HepG2 (cell line): ENCODE measurements around the gene ZNF621. TPM values are rescaled to one million over a fixed set of nuclear protein-coding genes. Genes with fewer than 3 reads are reported as not detected.

Source experiments
- AGO1 ChIP-seq: fragments of 200-400 bp; formaldehyde crosslinking; IDR thresholded peaks from 2 replicates; pipeline ENCODE4 v1.6.1; 2017; ENCODE audit warnings: mild to moderate bottlenecking, low read depth, low read length, moderate library complexity; ENCODE audit not compliant: poor library complexity, severe bottlenecking
- ATF7-NPFF ChIP-seq: sonication (generic); formaldehyde crosslinking; IDR thresholded peaks from 2 replicates; pipeline ENCODE4 v1.8.1; 2023; ENCODE audit warnings: mild to moderate bottlenecking, low read depth, missing genetic modification reagents, moderate library complexity
- CREB1 ChIP-seq, 2 experiments: fragments of 450-650 bp in 1 of 2; IDR thresholded peaks; 2 replicates each; pipeline ENCODE4 v1.6.1; 2016 to 2017; ENCODE audit warnings: control low read depth in 1 of 2, mild to moderate bottlenecking in 1 of 2, missing compliant biosample characterization in 1 of 2, missing genetic modification characterization in 1 of 2
- DR1 ChIP-seq: sonication (generic); formaldehyde crosslinking; IDR thresholded peaks from 2 replicates; pipeline ENCODE4 v1.8.0; 2021; ENCODE audit warnings: mild to moderate bottlenecking, missing genetic modification reagents, inconsistent platforms
- HOXA3 ChIP-seq: sonication (generic); formaldehyde crosslinking; IDR thresholded peaks from 2 replicates; pipeline ENCODE4 v1.5.0; 2020; ENCODE audit warnings: missing genetic modification reagents
- MATR3 ChIP-seq: sonication (generic); formaldehyde crosslinking; IDR thresholded peaks from 2 replicates; pipeline ENCODE4 v1.4.0; 2020; ENCODE audit warnings: missing genetic modification reagents
- MIER2 ChIP-seq: IDR thresholded peaks from 2 replicates; pipeline ENCODE4 v1.6.1; 2016; ENCODE audit warnings: missing biosample characterization, missing genetic modification reagents
- NFYB ChIP-seq: sonication (generic); formaldehyde crosslinking; IDR thresholded peaks from 2 replicates; pipeline ENCODE4 v1.4.0; 2020; ENCODE audit warnings: missing genetic modification reagents
- POLR2G ChIP-seq: fragments of 200-400 bp; formaldehyde crosslinking; IDR thresholded peaks from 2 replicates; pipeline ENCODE4 v1.6.1; 2018; ENCODE audit warnings: mild to moderate bottlenecking, low read depth, low read length, moderate library complexity
- PPARG ChIP-seq: conservative IDR thresholded peaks from 2 replicates; pipeline ENCODE4 v1.6.1; 2016; ENCODE audit warnings: missing biosample characterization, missing genetic modification reagents
- SNAI1 ChIP-seq: sonication (generic); formaldehyde crosslinking; IDR thresholded peaks from 2 replicates; pipeline ENCODE4 v1.5.0; 2020; ENCODE audit warnings: mild to moderate bottlenecking, missing genetic modification reagents, borderline replicate concordance
- SRSF1 ChIP-seq: fragments of 200-400 bp; formaldehyde crosslinking; optimal IDR thresholded peaks from 2 replicates; pipeline ENCODE3; 2017; ENCODE audit warnings: mild to moderate bottlenecking, low read depth, low read length, moderate library complexity
- SRSF9 ChIP-seq: fragments of 200-400 bp; formaldehyde crosslinking; IDR thresholded peaks from 2 replicates; pipeline ENCODE4 v1.6.1; 2018; ENCODE audit warnings: borderline replicate concordance, mild to moderate bottlenecking, low read depth, low read length; ENCODE audit not compliant: insufficient read depth, poor library complexity, severe bottlenecking
- ZBTB8A ChIP-seq: sonication (generic); formaldehyde crosslinking; IDR thresholded peaks from 2 replicates; pipeline ENCODE4 v1.4.0; 2020; ENCODE audit warnings: mild to moderate bottlenecking, low read depth, missing genetic modification reagents, borderline replicate concordance
- ZMAT3 ChIP-seq: sonication (generic); formaldehyde crosslinking; conservative IDR thresholded peaks from 2 replicates; pipeline ENCODE4 v1.7.0; 2021; ENCODE audit warnings: missing genetic modification reagents
- ZNF552 ChIP-seq: sonication (generic); formaldehyde crosslinking; IDR thresholded peaks from 2 replicates; pipeline ENCODE4 v1.9.0; 2022; ENCODE audit warnings: missing genetic modification reagents, mild to moderate bottlenecking, borderline replicate concordance
- ZSCAN22 ChIP-seq: sonication (generic); formaldehyde crosslinking; IDR thresholded peaks from 2 replicates; pipeline ENCODE4 v1.4.0; 2020; ENCODE audit warnings: mild to moderate bottlenecking, missing genetic modification reagents
- polyA plus RNA-seq, 8 experiments: library from polyadenylated mRNA; depleted of rRNA in 3 of 8; stranded (reverse) in 7 of 8; unstranded in 1 of 8; fragments of >200 nt; fragmentation: Illumina TruSeq in 4 of 8; extraction: Trizol in 4 of 8; gene quantifications; 2 replicates each; pipeline versions ENCODE4 v1.2.1 to v1.2.3, GENCODE V29; 2011 to 2016; ENCODE audit warnings: low read depth in 4 of 8, missing spikeins in 1 of 8, mixed read lengths in 1 of 8; ENCODE audit not compliant: insufficient read depth in 1 of 8
- total RNA-seq, 5 experiments: library from RNA; depleted of rRNA; stranded (reverse); fragments of >200 nt; fragmentation: Illumina TruSeq; extraction: Trizol; gene quantifications; 2 replicates each; pipeline ENCODE4 v1.2.3, GENCODE V29; 2016; ENCODE audit warnings: low read depth in 1 of 5
- TF ChIP-seq, protein P1 (sequence below): IDR thresholded peaks from 2 replicates; pipeline ENCODE4 v1.6.1; 2016; ENCODE audit warnings: mild to moderate bottlenecking
- TF ChIP-seq, protein P2 (sequence below): sonication (generic); formaldehyde crosslinking; IDR thresholded peaks from 2 replicates; pipeline ENCODE4 v1.9.0; 2021; ENCODE audit warnings: mild to moderate bottlenecking, missing genetic modification reagents
- TF ChIP-seq, protein P3 (sequence below): IDR thresholded peaks from 2 replicates; pipeline ENCODE4 v1.6.1; 2016; ENCODE audit warnings: mild to moderate bottlenecking, missing biosample characterization, missing genetic modification reagents

Gene ZNF621
- total and polyA plus RNA-seq, 2 of the 13 experiments (the other 11 are each of a cell fraction or from before 2014, with no cell fraction given): 13.2 to 14.9 TPM

DNA sequence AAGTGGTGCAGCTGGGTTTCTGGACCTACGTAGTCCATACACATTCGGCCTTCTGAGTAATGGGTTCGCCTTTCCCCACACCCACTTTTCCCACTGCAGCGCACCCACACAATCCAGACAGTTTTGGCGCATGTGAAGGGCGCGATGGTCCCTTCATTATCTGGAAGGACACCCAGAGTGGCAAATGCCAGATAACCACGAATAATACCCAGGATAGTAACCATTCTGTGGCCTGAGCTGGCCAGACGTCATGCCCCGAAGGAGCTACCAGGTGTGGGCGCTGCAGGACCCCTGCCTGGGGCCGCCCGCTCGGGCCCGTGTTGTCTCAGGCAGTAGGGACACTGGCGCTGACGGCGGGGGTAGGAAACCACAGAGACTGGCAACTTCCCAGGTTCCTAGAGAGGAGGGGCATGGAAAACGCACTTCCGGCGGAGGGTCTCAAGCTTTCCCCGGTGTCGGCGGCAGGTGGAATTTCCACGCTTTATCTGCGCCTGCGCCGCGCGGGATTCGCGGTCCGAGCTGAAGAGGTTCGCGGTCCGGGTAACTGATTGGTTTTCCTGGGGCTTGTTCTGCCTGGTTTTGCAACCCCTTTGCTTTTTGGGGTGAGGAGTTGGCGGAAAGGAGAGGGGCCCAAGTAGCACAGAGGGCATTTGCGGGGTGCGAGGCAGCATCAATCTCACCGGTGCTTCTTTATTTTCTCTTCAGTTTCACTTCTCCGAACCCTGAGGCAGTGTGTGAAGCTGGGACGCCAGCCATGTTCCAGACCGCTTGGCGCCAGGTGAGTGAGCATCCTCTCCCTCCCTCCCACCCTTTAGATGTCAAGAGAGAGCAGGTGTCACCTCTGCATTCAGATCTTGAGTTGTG lies 18.9 kb upstream of the ZNF621 start, which contains the start of gene ZNF620 (continued):
- TF ChIP-seq POLR2G (peak; percentile 86), MATR3 (no peak), ATF7-NPFF (CRISPR knock-in tag) (peak; percentile 69; the same call in 1 of the 2 replicates), PPARG (CRISPR knock-in tag) (0 out of 2 replicates have a peak, but pooled peaks have one; percentile 11), AGO1 (peak; percentile 46), SNAI1 (CRISPR knock-in tag) (peak; percentile 80), ZNF552 (CRISPR knock-in tag) (0 out of 2 replicates have a peak, but pooled peaks have one; percentile 63), SRSF1 (no peak), ZBTB8A (CRISPR knock-in tag) (no peak), HOXA3 (CRISPR knock-in tag) (peak; percentile 81), ZMAT3 (CRISPR knock-in tag) (no peak), ZSCAN22 (no peak), DR1 (CRISPR knock-in tag) (peak; percentile 83), SRSF9 (no peak), MIER2 (0 out of 2 replicates have a peak, but pooled peaks have one; percentile 14), NFYB (CRISPR knock-in tag) (peak; percentile 25; the same call in 1 of the 2 replicates), CREB1 (IDR thresholded peaks at IDR 0.05) (no peak), CREB1 (CRISPR knock-in tag; IDR thresholded peaks at IDR 0.05) (peak; percentile 88)
- TF ChIP-seq, protein P1, sequence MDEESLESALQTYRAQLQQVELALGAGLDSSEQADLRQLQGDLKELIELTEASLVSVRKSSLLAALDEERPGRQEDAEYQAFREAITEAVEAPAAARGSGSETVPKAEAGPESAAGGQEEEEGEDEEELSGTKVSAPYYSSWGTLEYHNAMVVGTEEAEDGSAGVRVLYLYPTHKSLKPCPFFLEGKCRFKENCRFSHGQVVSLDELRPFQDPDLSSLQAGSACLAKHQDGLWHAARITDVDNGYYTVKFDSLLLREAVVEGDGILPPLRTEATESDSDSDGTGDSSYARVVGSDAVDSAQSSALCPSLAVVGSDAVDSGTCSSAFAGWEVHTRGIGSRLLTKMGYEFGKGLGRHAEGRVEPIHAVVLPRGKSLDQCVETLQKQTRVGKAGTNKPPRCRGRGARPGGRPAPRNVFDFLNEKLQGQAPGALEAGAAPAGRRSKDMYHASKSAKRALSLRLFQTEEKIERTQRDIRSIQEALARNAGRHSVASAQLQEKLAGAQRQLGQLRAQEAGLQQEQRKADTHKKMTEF: peak; percentile 52; the same call in 1 of the 2 replicates
- TF ChIP-seq, protein P2, sequence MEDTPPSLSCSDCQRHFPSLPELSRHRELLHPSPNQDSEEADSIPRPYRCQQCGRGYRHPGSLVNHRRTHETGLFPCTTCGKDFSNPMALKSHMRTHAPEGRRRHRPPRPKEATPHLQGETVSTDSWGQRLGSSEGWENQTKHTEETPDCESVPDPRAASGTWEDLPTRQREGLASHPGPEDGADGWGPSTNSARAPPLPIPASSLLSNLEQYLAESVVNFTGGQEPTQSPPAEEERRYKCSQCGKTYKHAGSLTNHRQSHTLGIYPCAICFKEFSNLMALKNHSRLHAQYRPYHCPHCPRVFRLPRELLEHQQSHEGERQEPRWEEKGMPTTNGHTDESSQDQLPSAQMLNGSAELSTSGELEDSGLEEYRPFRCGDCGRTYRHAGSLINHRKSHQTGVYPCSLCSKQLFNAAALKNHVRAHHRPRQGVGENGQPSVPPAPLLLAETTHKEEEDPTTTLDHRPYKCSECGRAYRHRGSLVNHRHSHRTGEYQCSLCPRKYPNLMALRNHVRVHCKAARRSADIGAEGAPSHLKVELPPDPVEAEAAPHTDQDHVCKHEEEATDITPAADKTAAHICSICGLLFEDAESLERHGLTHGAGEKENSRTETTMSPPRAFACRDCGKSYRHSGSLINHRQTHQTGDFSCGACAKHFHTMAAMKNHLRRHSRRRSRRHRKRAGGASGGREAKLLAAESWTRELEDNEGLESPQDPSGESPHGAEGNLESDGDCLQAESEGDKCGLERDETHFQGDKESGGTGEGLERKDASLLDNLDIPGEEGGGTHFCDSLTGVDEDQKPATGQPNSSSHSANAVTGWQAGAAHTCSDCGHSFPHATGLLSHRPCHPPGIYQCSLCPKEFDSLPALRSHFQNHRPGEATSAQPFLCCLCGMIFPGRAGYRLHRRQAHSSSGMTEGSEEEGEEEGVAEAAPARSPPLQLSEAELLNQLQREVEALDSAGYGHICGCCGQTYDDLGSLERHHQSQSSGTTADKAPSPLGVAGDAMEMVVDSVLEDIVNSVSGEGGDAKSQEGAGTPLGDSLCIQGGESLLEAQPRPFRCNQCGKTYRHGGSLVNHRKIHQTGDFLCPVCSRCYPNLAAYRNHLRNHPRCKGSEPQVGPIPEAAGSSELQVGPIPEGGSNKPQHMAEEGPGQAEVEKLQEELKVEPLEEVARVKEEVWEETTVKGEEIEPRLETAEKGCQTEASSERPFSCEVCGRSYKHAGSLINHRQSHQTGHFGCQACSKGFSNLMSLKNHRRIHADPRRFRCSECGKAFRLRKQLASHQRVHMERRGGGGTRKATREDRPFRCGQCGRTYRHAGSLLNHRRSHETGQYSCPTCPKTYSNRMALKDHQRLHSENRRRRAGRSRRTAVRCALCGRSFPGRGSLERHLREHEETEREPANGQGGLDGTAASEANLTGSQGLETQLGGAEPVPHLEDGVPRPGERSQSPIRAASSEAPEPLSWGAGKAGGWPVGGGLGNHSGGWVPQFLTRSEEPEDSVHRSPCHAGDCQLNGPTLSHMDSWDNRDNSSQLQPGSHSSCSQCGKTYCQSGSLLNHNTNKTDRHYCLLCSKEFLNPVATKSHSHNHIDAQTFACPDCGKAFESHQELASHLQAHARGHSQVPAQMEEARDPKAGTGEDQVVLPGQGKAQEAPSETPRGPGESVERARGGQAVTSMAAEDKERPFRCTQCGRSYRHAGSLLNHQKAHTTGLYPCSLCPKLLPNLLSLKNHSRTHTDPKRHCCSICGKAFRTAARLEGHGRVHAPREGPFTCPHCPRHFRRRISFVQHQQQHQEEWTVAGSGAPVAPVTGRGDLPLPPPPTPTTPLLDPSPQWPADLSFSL: no peak
- TF ChIP-seq, protein P3, sequence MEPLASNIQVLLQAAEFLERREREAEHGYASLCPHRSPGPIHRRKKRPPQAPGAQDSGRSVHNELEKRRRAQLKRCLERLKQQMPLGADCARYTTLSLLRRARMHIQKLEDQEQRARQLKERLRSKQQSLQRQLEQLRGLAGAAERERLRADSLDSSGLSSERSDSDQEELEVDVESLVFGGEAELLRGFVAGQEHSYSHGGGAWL (CRISPR knock-in tag): 0 out of 2 replicates have a peak, but pooled peaks have one; percentile 26
